H1 (cell line): ENCODE results near the gene COL6A3. TPM values are rescaled to one million over a fixed set of nuclear protein-coding genes. Genes with fewer than 3 reads are reported as not detected.

Experiments
- CTCF ChIA-PET: fragments of 300-600 bp; sonication (Branson Sonifier 250); formaldehyde crosslinking; loops from one replicate; lab custom pipeline; 2021; ENCODE audit not compliant: partially characterized antibody; lab: Charles Lee
- POLR2A ChIA-PET: fragments of 300-600 bp; sonication (Branson Sonifier 250); formaldehyde crosslinking; loops from one replicate; lab custom pipeline; 2021; ENCODE audit warnings: inconsistent platforms; ENCODE audit not compliant: partially characterized antibody; lab: Charles Lee
- DNase-seq, 2 experiments: peaks; one replicate each; pipeline versions ENCODE4 v3.0.0 to v3.0.0-alpha.2; 2010 to 2022; ENCODE audit warnings: low spot score in 2 of 2, low read depth in 1 of 2, mixed read lengths in 1 of 2
- FAIRE-seq: peaks from 2 replicates; lab custom pipeline; 2011; peaks lifted over from hg19 to GRCh38; lab: Jason Lieb, UNC
- H2AFZ ChIP-seq: 2 replicates; pipeline ENCODE4 v1.8.1; 2012; ENCODE audit warnings: low read length, inconsistent platforms
- H2AK5ac ChIP-seq: 2 replicates; pipeline ENCODE4 v1.6.1; 2013; ENCODE audit warnings: low read depth, low read length
- H2BK120ac ChIP-seq: replicated peaks from 2 replicates; pipeline ENCODE3; 2013; ENCODE audit warnings: low read depth, low read length, inconsistent platforms
- H2BK12ac ChIP-seq: 2 replicates; pipeline ENCODE4 v1.6.1; 2013; ENCODE audit warnings: low read depth, low read length
- H2BK15ac ChIP-seq: 2 replicates; pipeline ENCODE4 v1.6.1; 2013; ENCODE audit warnings: low read length
- H2BK20ac ChIP-seq: 2 replicates; pipeline ENCODE4 v1.6.1; 2013; ENCODE audit warnings: low read length
- H2BK5ac ChIP-seq: 2 replicates; pipeline ENCODE4 v1.6.1; 2013; ENCODE audit warnings: low read depth, low read length
- H3K14ac ChIP-seq: 2 replicates; pipeline ENCODE4 v1.6.1; 2013; ENCODE audit warnings: inconsistent platforms; ENCODE audit not compliant: insufficient read length
- H3K18ac ChIP-seq: 2 replicates; pipeline ENCODE4 v1.6.1; 2013; ENCODE audit warnings: low read length; ENCODE audit errors: extremely low read depth
- H3K23ac ChIP-seq: 2 replicates; pipeline ENCODE4 v1.6.1; 2013; ENCODE audit warnings: inconsistent platforms; ENCODE audit not compliant: insufficient read length
- H3K23me2 ChIP-seq: 2 replicates; pipeline ENCODE4 v1.6.1; 2013; ENCODE audit warnings: low read depth, low read length
- H3K27ac ChIP-seq: 2 replicates; pipeline ENCODE4 v1.6.1; 2011; ENCODE audit warnings: low read depth, low read length, inconsistent platforms
- H3K27me3 ChIP-seq, 4 experiments: replicated peaks in 1 of 4; 1 replicate in 1 of 4; 2 replicates in 3 of 4; pipeline versions ENCODE4 v1.6.1 to v1.8.1; 2011 to 2013; ENCODE audit warnings: low read length in 3 of 4, mild to moderate bottlenecking in 3 of 4, inconsistent platforms in 2 of 4, mixed read lengths in 2 of 4, moderate library complexity in 1 of 4; ENCODE audit not compliant: control insufficient read depth in 3 of 4, insufficient read depth in 3 of 4; ENCODE audit errors: extremely low read depth in 1 of 4
- H3K36me3 ChIP-seq, 4 experiments: 2 replicates each; pipeline versions ENCODE4 v1.6.1 to v1.8.1; 2011 to 2013; ENCODE audit warnings: mild to moderate bottlenecking in 4 of 4, low read length in 3 of 4, moderate library complexity in 2 of 4, control low read depth in 1 of 4, inconsistent platforms in 1 of 4; ENCODE audit not compliant: insufficient read depth in 4 of 4, control insufficient read depth in 2 of 4
- H3K4ac ChIP-seq: replicated peaks from 2 replicates; pipeline ENCODE3; 2013; ENCODE audit warnings: low read length, low read depth, mixed read lengths, inconsistent platforms; ENCODE audit not compliant: insufficient read length
- H3K4me1 ChIP-seq, 4 experiments: replicated peaks in 1 of 4; 1 replicate in 1 of 4; 2 replicates in 3 of 4; pipeline versions ENCODE4 v1.6.1 to v1.8.1; 2011 to 2013; ENCODE audit warnings: low read length in 3 of 4, inconsistent platforms in 2 of 4, mixed read lengths in 1 of 4; ENCODE audit not compliant: insufficient read depth in 4 of 4, control insufficient read depth in 3 of 4
- H3K4me2 ChIP-seq, 2 experiments: 2 replicates each; pipeline versions ENCODE4 v1.6.1 to v1.8.1; 2011 to 2013; ENCODE audit warnings: low read depth in 2 of 2, low read length in 2 of 2, control low read depth in 1 of 2, inconsistent platforms in 1 of 2, mild to moderate bottlenecking in 1 of 2; ENCODE audit not compliant: insufficient read depth in 1 of 2
- H3K4me3 ChIP-seq, 4 experiments: fragments of 200-600, 300-600 bp in 1 of 4; sonication (generic), shearing (Covaris generic), sonication (Bioruptor Twin) in 1 of 4; 2 replicates each; pipeline versions ENCODE4 v1.5.1 to v1.8.1; 2011 to 2016; ENCODE audit warnings: low read length in 4 of 4, low read depth in 3 of 4, control low read depth in 2 of 4, inconsistent platforms in 2 of 4, mild to moderate bottlenecking in 2 of 4, mixed read lengths in 1 of 4, moderate library complexity in 1 of 4; ENCODE audit not compliant: insufficient read depth in 2 of 4; ENCODE audit errors: extremely low read depth in 1 of 4
- H3K56ac ChIP-seq: replicated peaks from 2 replicates; pipeline ENCODE3; 2013; ENCODE audit warnings: low read depth, mild to moderate bottlenecking, mixed read lengths, low read length, inconsistent platforms; ENCODE audit not compliant: insufficient read length
- H3K79me1 ChIP-seq: 2 replicates; pipeline ENCODE4 v1.6.1; 2013; ENCODE audit warnings: low read depth, low read length, control low read depth
- H3K79me2 ChIP-seq, 2 experiments: 2 replicates each; pipeline versions ENCODE4 v1.6.1 to v1.8.1; 2012 to 2013; ENCODE audit warnings: low read length in 2 of 2, mild to moderate bottlenecking in 2 of 2, inconsistent platforms in 1 of 2; ENCODE audit not compliant: insufficient read depth in 2 of 2, control insufficient read depth in 1 of 2
- H3K9ac ChIP-seq, 4 experiments: replicated peaks in 1 of 4; 1 replicate in 1 of 4; 2 replicates in 3 of 4; pipeline versions ENCODE4 v1.6.1 to v1.8.1; 2011 to 2013; ENCODE audit warnings: low read depth in 3 of 4, low read length in 3 of 4, control low read depth in 2 of 4, mild to moderate bottlenecking in 2 of 4, moderate library complexity in 2 of 4, inconsistent platforms in 1 of 4; ENCODE audit errors: extremely low read depth in 1 of 4
- H3K9me3 ChIP-seq, 2 experiments: 2 replicates each; pipeline versions ENCODE4 v1.6.1 to v1.8.1; 2012 to 2013; ENCODE audit warnings: mild to moderate bottlenecking in 2 of 2, moderate library complexity in 2 of 2, control low read depth in 1 of 2, inconsistent platforms in 1 of 2, low read depth in 1 of 2, low read length in 1 of 2, mixed read lengths in 1 of 2; ENCODE audit not compliant: insufficient read depth in 2 of 2
- H4K20me1 ChIP-seq, 2 experiments: replicated peaks in 1 of 2; 2 replicates each; pipeline versions ENCODE3 to v1.8.1; 2011 to 2013; ENCODE audit warnings: inconsistent platforms in 2 of 2, low read length in 2 of 2, mild to moderate bottlenecking in 1 of 2; ENCODE audit not compliant: insufficient read depth in 2 of 2, control insufficient read depth in 1 of 2
- H4K5ac ChIP-seq: 2 replicates; pipeline ENCODE4 v1.6.1; 2013; ENCODE audit warnings: low read length, low read depth, mixed read lengths, inconsistent platforms; ENCODE audit not compliant: insufficient read length
- H4K8ac ChIP-seq: 2 replicates; pipeline ENCODE4 v1.8.0; 2013; ENCODE audit warnings: mild to moderate bottlenecking, moderate library complexity, low read length, inconsistent platforms; ENCODE audit not compliant: insufficient read depth; ENCODE audit errors: extremely low read depth
- H4K91ac ChIP-seq: replicated peaks from 2 replicates; pipeline ENCODE3; 2013; ENCODE audit warnings: low read length, mixed read lengths, inconsistent platforms; ENCODE audit not compliant: insufficient read length
- ASH2L ChIP-seq: fragments of 200-600, 300-600 bp; sonication (generic); IDR thresholded peaks from one replicate; pipeline ENCODE4 v1.7.1; 2017; ENCODE audit warnings: low read length
- FOSL1 ChIP-seq: IDR thresholded peaks from 2 replicates; pipeline ENCODE4 v1.6.1; 2011; ENCODE audit warnings: mild to moderate bottlenecking, low read depth, low read length, moderate library complexity; ENCODE audit not compliant: insufficient read depth
- polyA plus RNA-seq, 7 experiments: library from polyadenylated mRNA; depleted of rRNA in 3 of 7; stranded (reverse) in 5 of 7; unstranded in 2 of 7; fragments of >200 nt in 5 of 7; fragments of 200-250 nt in 2 of 7; gene quantifications; 1 replicate in 5 of 7; 2 replicates in 1 of 7; 4 replicates in 1 of 7; pipeline versions ENCODE4 v1.2.1 to v1.2.3, GENCODE V29; 2011 to 2013; ENCODE audit warnings: missing spikeins in 2 of 7, mixed read lengths in 2 of 7
- total RNA-seq: library from RNA; stranded (reverse); fragmentation: NEBNext Ultra II Directional; extraction: Animal tissue kit (Norgen Biotek cat#: 25700); gene quantifications from 2 replicates; pipeline ENCODE4 v1.2.1, GENCODE V29; 2021

COL6A3 gene
- total and polyA plus RNA-seq, 2 of the 8 experiments (the other 6 are each of a cell fraction or from before 2014, with no cell fraction given), result 1.2 to 3.4 TPM

- TF ChIP-seq FOSL1 (no peak), ASH2L (no peak)
- Histone ChIP-seq H4K20me1 (no peaks in the 10 kb centered on the region), H2BK20ac (no peak overlapping the region), H4K8ac (no peak overlapping the region), H3K36me3 (no peaks in the 10 kb centered on the region), H2AK5ac (no peak overlapping the region), H3K23me2 (no peaks in the 10 kb centered on the region), H2BK120ac (no peak overlapping the region), H3K4me1 (no peaks in the 10 kb centered on the region), H3K27me3 (no peaks in the 10 kb centered on the region), H2AFZ (no peak overlapping the region), H2BK15ac (no peak overlapping the region), H3K9me3 (no peaks in the 10 kb centered on the region), H3K14ac (no peak overlapping the region), H3K18ac (no peak overlapping the region), H3K79me1 (no peaks in the 10 kb centered on the region), H2BK12ac (no peak overlapping the region), H3K4ac (no peak overlapping the region), H3K4me3 (no peak overlapping the region), H3K23ac (no peak overlapping the region), H3K9ac (no peak overlapping the region), H4K91ac (no peak overlapping the region), H3K79me2 (no peaks in the 10 kb centered on the region), H3K56ac (no peak overlapping the region), H3K4me2 (no peak overlapping the region), H3K27ac (no peak overlapping the region), H4K5ac (no peak overlapping the region), H2BK5ac (no peak overlapping the region; the same call in 1 of the 2 replicates)
- no peak for DNase-seq
- ChIA-PET CTCF (interaction anchor here (0.9 to 1.6 kb wide), 2 partner anchors 14 to 192 kb away, joined by 3 to 4 read pairs; no protein-coding TSS in a partner anchor), POLR2A (no interaction called here)
- no peak for FAIRE-seq
Observed at GRCh38 chr2:237384672-237385020, 29.3 kb downstream of the COL6A3 start.
